CD4-positive, alpha-beta memory T cell (primary cell): ENCODE measurements around the gene DNLZ. TPM values are rescaled to one million over a fixed set of nuclear protein-coding genes. Genes with fewer than 3 reads are reported as not detected.

ENCODE experiments used
- CTCF ChIA-PET: fragments of 350-600 bp; sonication (Branson Sonifier 250); formaldehyde crosslinking; loops from one replicate; lab custom pipeline; 2021; ENCODE audit warnings: inconsistent platforms; ENCODE audit not compliant: partially characterized antibody; lab: Charles Lee
- POLR2A ChIA-PET: fragments of 350-600 bp; sonication (Branson Sonifier 250); formaldehyde crosslinking; loops from one replicate; lab custom pipeline; 2021; ENCODE audit not compliant: partially characterized antibody; lab: Charles Lee
- DNase-seq, 5 donors: peaks; one replicate each; pipeline versions ENCODE4 v3.0.0 to v3.0.0-alpha.2; 2020 to 2022; ENCODE audit warnings: mixed read lengths in 1 of 5
- H3K27ac ChIP-seq: one replicate; pipeline ENCODE4 v1.7.0; 2013; ENCODE audit warnings: low read depth, low read length
- H3K27me3 ChIP-seq: 2 replicates; pipeline ENCODE4 v1.7.0; 2013; ENCODE audit warnings: mild to moderate bottlenecking, low read length, moderate library complexity; ENCODE audit not compliant: insufficient read depth
- H3K36me3 ChIP-seq: 2 replicates; pipeline ENCODE4 v1.7.0; 2013; ENCODE audit warnings: mild to moderate bottlenecking, low read length, moderate library complexity; ENCODE audit not compliant: insufficient read depth
- H3K4me1 ChIP-seq: 2 replicates; pipeline ENCODE4 v1.7.0; 2013; ENCODE audit warnings: mild to moderate bottlenecking, low read length, moderate library complexity; ENCODE audit not compliant: insufficient read depth
- H3K4me3 ChIP-seq, 2 donors: one replicate each; pipeline ENCODE4 v1.7.0; 2013; ENCODE audit warnings: low read length in 2 of 2, mild to moderate bottlenecking in 1 of 2
- H3K9me3 ChIP-seq, 2 donors: one replicate each; pipeline ENCODE4 v1.7.0; 2013; ENCODE audit warnings: low read length in 2 of 2, control low read depth in 1 of 2; ENCODE audit not compliant: control insufficient read depth in 1 of 2
- H3K27ac Mint-ChIP-seq, 7 donors: one replicate each; pipeline ENCODE4 v1.8.0; 2020 to 2021; ENCODE audit warnings: mixed read lengths in 7 of 7, mild to moderate bottlenecking in 6 of 7, inconsistent platforms in 3 of 7, moderate library complexity in 3 of 7
- H3K27me3 Mint-ChIP-seq, 2 donors: one replicate each; pipeline ENCODE4 v1.8.0; 2020 to 2021; ENCODE audit warnings: mixed read lengths in 2 of 2
- H3K36me3 Mint-ChIP-seq, 2 donors: one replicate each; pipeline ENCODE4 v1.8.0; 2020 to 2021; ENCODE audit warnings: mixed read lengths in 2 of 2, inconsistent platforms in 1 of 2, mild to moderate bottlenecking in 1 of 2
- H3K4me1 Mint-ChIP-seq, 4 donors: one replicate each; pipeline ENCODE4 v1.8.0; 2020 to 2021; ENCODE audit warnings: mixed read lengths in 4 of 4, mild to moderate bottlenecking in 1 of 4
- H3K4me3 Mint-ChIP-seq, 8 donors: one replicate each; pipeline ENCODE4 v1.8.0; 2020 to 2021; ENCODE audit warnings: mixed read lengths in 8 of 8, mild to moderate bottlenecking in 7 of 8, moderate library complexity in 6 of 8, inconsistent platforms in 3 of 8
- H3K9me3 Mint-ChIP-seq, 8 donors: one replicate each; pipeline ENCODE4 v1.8.0; 2020 to 2021; ENCODE audit warnings: mixed read lengths in 8 of 8, mild to moderate bottlenecking in 5 of 8, inconsistent platforms in 3 of 8, moderate library complexity in 1 of 8
- intact Hi-C: fragments of 100-400 bp; cut with micrococcal nuclease; formaldehyde crosslinking; loops from one replicate; pipeline ENCODE4 v1.15.1; 2023
- polyA plus RNA-seq, 2 donors: library from polyadenylated mRNA; unstranded; fragments of 300-500 nt; fragmentation: Illumina TruSeq; gene quantifications; one replicate each; pipeline ENCODE4 v1.2.3, GENCODE V29; 2021
- total RNA-seq, 2 experiments: library from RNA; stranded (reverse); gene quantifications; one replicate each; pipeline ENCODE4 v1.2.3, GENCODE V29; 2021

Gene DNLZ
- 10 to 100 TPM; 26.0 to 32.3 TPM for total RNA-seq
- 10 to 100 TPM; 71.3 to 86.1 TPM for polyA plus RNA-seq

GRCh38 chr9:136363106-136363948, at the start of gene DNLZ:
TSS of gene DNLZ (minus strand) at chr9:136363744. CDS start at chr9:136363714, 30 bp downstream.
- H3K27ac Mint-ChIP-seq, result peak within 1 kb of the TSS; percentile 78 to 92 (median 85)
- CTCF ChIA-PET, result interaction anchor here (0.6 to 2.5 kb wide), 12 partner anchors 21 to 118 kb away, joined by 3 to 20 read pairs (median 3); no protein-coding TSS in a partner anchor
- Histone ChIP-seq H3K27ac (peak within 1 kb of the TSS; percentile 76), H3K4me3 (peak within 1 kb of the TSS in 1 of 2 donors; percentile 59), H3K27me3 (no peaks in the 10 kb centered on the region), H3K9me3 (no peaks in the 10 kb centered on the region), H3K4me1 (peaks cover 14% of the 10 kb centered on the region), H3K36me3 (no peaks in the 10 kb centered on the region)
- peaks cover 0 to 16% of the 10 kb centered on the region in 2 donors for H3K36me3 Mint-ChIP-seq
- peaks cover 0 to 9% (median 0%) of the 10 kb centered on the region in 4 donors for H3K4me1 Mint-ChIP-seq
- DNase-seq, result peak; percentile 87 to 90 (median 88)
- POLR2A ChIA-PET, result interaction anchor here (0.6 to 2.8 kb wide), 20 partner anchors 9 to 877 kb away, joined by 3 to 27 read pairs (median 5); partner anchors contain the start of genes ENTR1, GPSM1, PMPCA and SNAPC4
- H3K27me3 Mint-ChIP-seq, result no peaks in the 10 kb centered on the region
- peaks cover 0 to 2% (median 0%) of the 10 kb centered on the region in 8 donors for H3K9me3 Mint-ChIP-seq
- intact Hi-C loops, result loop anchor here (1.0 kb wide), 5 partner anchors 36 to 120 kb away; partner anchors contain the start of genes GPSM1, QSOX2, SEC16A and SNAPC4
- peak within 1 kb of the TSS; percentile 83 to 91 (median 86) for H3K4me3 Mint-ChIP-seq

GRCh38 chr9:136412962-136413361, 49.4 kb upstream of the DNLZ start:
- peak overlapping the region in 3 of 8 donors; percentile 9 to 46 (median 25) for H3K4me3 Mint-ChIP-seq
- Histone ChIP-seq H3K4me3 (no peak overlapping the region), H3K4me1 (peaks cover 29% of the 10 kb centered on the region), H3K27me3 (no peaks in the 10 kb centered on the region), H3K36me3 (peaks cover 47% of the 10 kb centered on the region), H3K9me3 (no peaks in the 10 kb centered on the region), H3K27ac (no peak overlapping the region)
- intact Hi-C loops, result no loop called here
- H3K27me3 Mint-ChIP-seq, result no peaks in the 10 kb centered on the region
- H3K4me1 Mint-ChIP-seq, result peaks cover 21 to 50% (median 30%) of the 10 kb centered on the region in 4 donors
- peaks cover 0 to 2% (median 0%) of the 10 kb centered on the region in 8 donors for H3K9me3 Mint-ChIP-seq
- ChIA-PET POLR2A (interaction anchor here (1.9 kb wide), 1 partner anchor 9 kb away, joined by 5 read pairs; no protein-coding TSS in a partner anchor), CTCF (no interaction called here)
- DNase-seq, result no peak
- H3K27ac Mint-ChIP-seq, result peak overlapping the region in 2 of 7 donors; percentile 9 to 70
- H3K36me3 Mint-ChIP-seq, result peaks cover 36 to 68% of the 10 kb centered on the region in 2 donors

- Histone ChIP-seq H3K4me3 (peak overlapping the region; percentile 71 to 85), H3K4me1 (peaks cover 29% of the 10 kb centered on the region), H3K9me3 (no peaks in the 10 kb centered on the region), H3K27me3 (no peaks in the 10 kb centered on the region), H3K27ac (peak overlapping the region; percentile 93), H3K36me3 (peaks cover 48% of the 10 kb centered on the region)
- Mint-ChIP-seq H3K9me3 (peaks cover 0 to 2% (median 0%) of the 10 kb centered on the region in 8 donors), H3K4me3 (peak overlapping the region; percentile 86 to 91 (median 88)), H3K27me3 (no peaks in the 10 kb centered on the region), H3K27ac (peak overlapping the region; percentile 81 to 95 (median 93)), H3K4me1 (peaks cover 21 to 56% (median 37%) of the 10 kb centered on the region in 4 donors), H3K36me3 (peaks cover 35 to 62% of the 10 kb centered on the region in 2 donors)
- DNase-seq, result no peak
- CTCF ChIA-PET, result interaction anchor here (0.8 to 1.0 kb wide), 3 partner anchors 8 to 31 kb away, joined by 3 read pairs; no protein-coding TSS in a partner anchor
- POLR2A ChIA-PET, result interaction anchor here (3.5 to 4.6 kb wide), 2 partner anchors 11 to 48 kb away, joined by 21 to 36 read pairs; partner anchors contain the start of genes DNLZ and SNAPC4
- intact Hi-C loops, result no loop called here
Measured at GRCh38 chr9:136411378-136411777, 47.8 kb upstream of the DNLZ start.

- Histone ChIP-seq H3K27ac (peak within 1 kb of the TSS; percentile 93), H3K27me3 (no peaks in the 10 kb centered on the region), H3K4me1 (peaks cover 35% of the 10 kb centered on the region), H3K36me3 (peaks cover 45% of the 10 kb centered on the region), H3K9me3 (no peaks in the 10 kb centered on the region), H3K4me3 (peak within 1 kb of the TSS; percentile 71 to 85)
- intact Hi-C loops, result loop anchor here (1.0 kb wide), 2 partner anchors 10 to 73 kb away; partner anchors contain the start of genes SEC16A and SNAPC4
- ChIA-PET POLR2A (interaction anchor here (0.8 to 4.6 kb wide), 6 partner anchors 10 to 128 kb away, joined by 3 to 36 read pairs (median 5); partner anchors contain the start of genes DNLZ and SNAPC4), CTCF (interaction anchor here (0.8 to 2.5 kb wide), 6 partner anchors 7 to 48 kb away, joined by 3 to 20 read pairs (median 3); partner anchors contain the start of genes DNLZ and SNAPC4)
- H3K27me3 Mint-ChIP-seq, result no peaks in the 10 kb centered on the region
- peak; percentile 93 to 94 (median 93) for DNase-seq
- peak within 1 kb of the TSS; percentile 87 to 92 (median 90) for H3K4me3 Mint-ChIP-seq
- peaks cover 35 to 60% of the 10 kb centered on the region in 2 donors for H3K36me3 Mint-ChIP-seq
- peaks cover 23 to 59% (median 40%) of the 10 kb centered on the region in 4 donors for H3K4me1 Mint-ChIP-seq
- peaks cover 0 to 2% (median 0%) of the 10 kb centered on the region in 8 donors for H3K9me3 Mint-ChIP-seq
- H3K27ac Mint-ChIP-seq, result peak within 1 kb of the TSS; percentile 81 to 96 (median 94)
Measured at GRCh38 chr9:136410500-136411287, 47.1 kb upstream of the DNLZ start, which contains the start of the genes ENTR1 and PMPCA. TSS of gene ENTR1 (minus strand) at chr9:136410614. CDS start at chr9:136410397, 217 bp downstream. TSS of gene PMPCA (plus strand) at chr9:136410658. CDS start at chr9:136410669, 11 bp downstream.

- H3K36me3 ChIP-seq, result peaks cover 40% of the 10 kb centered on the region
Measured at GRCh38 chr9:136409557-136410455, 46.3 kb upstream of the DNLZ start.

More at GRCh38 chr9:136409557-136410455, 46.3 kb upstream of the DNLZ start:
- Histone ChIP-seq H3K27ac (peak overlapping the region; percentile 66), H3K4me3 (peak overlapping the region; percentile 22 to 53), H3K27me3 (no peaks in the 10 kb centered on the region), H3K4me1 (peaks cover 44% of the 10 kb centered on the region), H3K9me3 (no peaks in the 10 kb centered on the region)
- Mint-ChIP-seq H3K36me3 (peaks cover 35 to 59% of the 10 kb centered on the region in 2 donors), H3K27ac (peak overlapping the region; percentile 81 to 96 (median 93)), H3K9me3 (peaks cover 0 to 2% (median 0%) of the 10 kb centered on the region in 8 donors), H3K4me3 (peak overlapping the region; percentile 85 to 92 (median 90)), H3K27me3 (no peaks in the 10 kb centered on the region), H3K4me1 (peaks cover 29 to 68% (median 47%) of the 10 kb centered on the region in 4 donors)
- DNase-seq, result peak in 4 of 5 donors; percentile 28 to 63 (median 30)
- CTCF ChIA-PET, result interaction anchor here (0.8 to 2.5 kb wide), 4 partner anchors 9 to 47 kb away, joined by 3 to 20 read pairs (median 5); partner anchors contain the start of genes DNLZ and SNAPC4
- intact Hi-C loops, result loop anchor here (1.0 to 10.0 kb wide), 3 partner anchors 10 to 135 kb away; partner anchors contain the start of genes NOTCH1, SEC16A and SNAPC4
- POLR2A ChIA-PET, result interaction anchor here (0.7 to 4.6 kb wide), 11 partner anchors 9 to 129 kb away, joined by 3 to 36 read pairs (median 4); partner anchors contain the start of genes DNLZ and SNAPC4
